Gastrocnemius medialis (tissue), 4 donors: ENCODE data around the gene XPNPEP2. TPM values are rescaled to one million over a fixed set of nuclear protein-coding genes. Genes with fewer than 3 reads are reported as not detected.

Experiments
- ATAC-seq, 2 donors: fragments of 150-250 bp; one replicate each; pipeline ENCODE4 v1.9.1; 2016
- DNase-seq, 2 donors: peaks; one replicate each; pipeline ENCODE4 v3.0.0-alpha.2; 2019
- H3K27ac ChIP-seq, 4 donors: fragments of 200-600 bp; sonication (generic); 1 replicate in 1 of 4; 2 replicates in 3 of 4; pipeline ENCODE4 v1.5.1; 2016 to 2018; ENCODE audit warnings: mild to moderate bottlenecking in 2 of 4, moderate library complexity in 1 of 4
- H3K27me3 ChIP-seq, 3 donors: fragments of 200-600 bp; sonication (generic) in 2 of 3; 1 replicate in 1 of 3; 2 replicates in 2 of 3; pipeline versions ENCODE4 v1.5.1 to v1.6.0; 2016 to 2019; ENCODE audit warnings: mild to moderate bottlenecking in 1 of 3, moderate library complexity in 1 of 3
- H3K36me3 ChIP-seq, 2 donors: fragments of 200-600 bp; sonication (generic) in 1 of 2; one replicate each; pipeline ENCODE4 v1.5.1; 2017 to 2018
- H3K4me1 ChIP-seq, 2 donors: fragments of 200-600 bp; sonication (generic) in 1 of 2; one replicate each; pipeline ENCODE4 v1.5.1; 2016 to 2017; ENCODE audit warnings: mild to moderate bottlenecking in 2 of 2
- H3K4me3 ChIP-seq, 4 donors: fragments of 200-600 bp; sonication (generic) in 3 of 4; 1 replicate in 1 of 4; 2 replicates in 3 of 4; pipeline ENCODE4 v1.5.1; 2016 to 2019; ENCODE audit warnings: mild to moderate bottlenecking in 2 of 4
- H3K9me3 ChIP-seq, 3 donors: fragments of 200-600 bp; sonication (generic) in 2 of 3; 1 replicate in 1 of 3; 2 replicates in 2 of 3; pipeline ENCODE4 v1.5.1; 2016 to 2019
- POLR2A ChIP-seq, 2 donors: fragments of 450-650 bp; IDR thresholded peaks; one replicate each; pipeline ENCODE4 v1.6.1; 2017; ENCODE audit warnings: antibody characterized with exemption in 2 of 2, mild to moderate bottlenecking in 2 of 2, moderate library complexity in 2 of 2
- in situ Hi-C, 4 donors: fragments of 200-750 bp; cut with MboI; loops; one replicate each; pipeline versions ENCODE4 v1.15.0 to v1.8.0; 2017; ENCODE audit warnings: low sequenced_read_pairs in 4 of 4
- intact Hi-C: fragments of 100-400 bp; cut with DNase I; formaldehyde crosslinking; loops from one replicate; pipeline ENCODE4 v1.15.1; 2023; ENCODE audit warnings: low total_unique reads
- total RNA-seq, 4 donors: library from RNA; depleted of rRNA; stranded (reverse); fragments of >200 nt; gene quantifications; one replicate each; pipeline versions ENCODE4 v1.1.0 to v1.2.3, GENCODE V29; 2016
- TF ChIP-seq, protein P1 (sequence below), 5 experiments: fragments of 450-650 bp in 3 of 5; fragments of 200-600 bp in 2 of 5; sonication (generic) in 2 of 5; IDR thresholded peaks in 4 of 5; conservative IDR thresholded peaks in 1 of 5; 1 replicate in 4 of 5; 2 replicates in 1 of 5; pipeline ENCODE4 v1.5.1; 2016 to 2019; ENCODE audit warnings: antibody characterized with exemption in 5 of 5, mild to moderate bottlenecking in 3 of 5, moderate library complexity in 3 of 5

XPNPEP2 gene
- total RNA-seq, 4 donors from 2014 or later: 0.15 to 2.0 (median 0.87) TPM

DNA sequence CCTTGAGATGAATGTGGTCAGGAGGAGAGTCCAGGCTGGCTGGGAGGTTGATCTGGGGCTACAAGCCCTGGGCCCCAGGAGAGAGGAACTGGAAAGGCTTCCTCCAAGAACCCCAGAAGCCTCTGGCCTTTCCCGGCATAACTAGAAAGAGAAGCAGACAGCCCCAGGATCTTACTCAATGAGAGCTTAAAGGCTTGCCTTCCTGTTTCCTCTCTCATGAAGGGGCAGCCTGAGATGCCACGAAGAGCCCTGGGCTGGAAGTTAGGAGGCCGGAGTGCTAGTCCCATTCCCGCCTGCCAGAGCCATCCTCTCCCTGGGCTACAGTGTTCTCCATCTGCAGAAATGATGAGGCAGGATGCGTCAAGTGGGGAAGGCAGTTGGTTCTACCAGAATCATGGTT lies 20.1 kb upstream of the XPNPEP2 start:
- in situ Hi-C loops (no loop called here), intact Hi-C loops (no loop called here)
- Histone ChIP-seq H3K36me3 (no peaks in the 10 kb centered on the region), H3K9me3 (no peaks in the 10 kb centered on the region), H3K4me3 (no peak overlapping the region), H3K27ac (peak overlapping the region in 1 of 4 donors; percentile 35), H3K27me3 (no peaks in the 10 kb centered on the region), H3K4me1 (peaks cover 0 to 5% of the 10 kb centered on the region in 2 donors)
- DNase-seq (no peak), ATAC-seq (no peak)
- no peak for TF ChIP-seq POLR2A (IDR thresholded peaks at IDR 0.05)
- TF ChIP-seq, protein P1, sequence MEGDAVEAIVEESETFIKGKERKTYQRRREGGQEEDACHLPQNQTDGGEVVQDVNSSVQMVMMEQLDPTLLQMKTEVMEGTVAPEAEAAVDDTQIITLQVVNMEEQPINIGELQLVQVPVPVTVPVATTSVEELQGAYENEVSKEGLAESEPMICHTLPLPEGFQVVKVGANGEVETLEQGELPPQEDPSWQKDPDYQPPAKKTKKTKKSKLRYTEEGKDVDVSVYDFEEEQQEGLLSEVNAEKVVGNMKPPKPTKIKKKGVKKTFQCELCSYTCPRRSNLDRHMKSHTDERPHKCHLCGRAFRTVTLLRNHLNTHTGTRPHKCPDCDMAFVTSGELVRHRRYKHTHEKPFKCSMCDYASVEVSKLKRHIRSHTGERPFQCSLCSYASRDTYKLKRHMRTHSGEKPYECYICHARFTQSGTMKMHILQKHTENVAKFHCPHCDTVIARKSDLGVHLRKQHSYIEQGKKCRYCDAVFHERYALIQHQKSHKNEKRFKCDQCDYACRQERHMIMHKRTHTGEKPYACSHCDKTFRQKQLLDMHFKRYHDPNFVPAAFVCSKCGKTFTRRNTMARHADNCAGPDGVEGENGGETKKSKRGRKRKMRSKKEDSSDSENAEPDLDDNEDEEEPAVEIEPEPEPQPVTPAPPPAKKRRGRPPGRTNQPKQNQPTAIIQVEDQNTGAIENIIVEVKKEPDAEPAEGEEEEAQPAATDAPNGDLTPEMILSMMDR (IDR thresholded peaks at IDR 0.05 in 4 of 5, conservative IDR thresholded peaks at IDR 0.05 in 1 of 5): no peak

DNA sequence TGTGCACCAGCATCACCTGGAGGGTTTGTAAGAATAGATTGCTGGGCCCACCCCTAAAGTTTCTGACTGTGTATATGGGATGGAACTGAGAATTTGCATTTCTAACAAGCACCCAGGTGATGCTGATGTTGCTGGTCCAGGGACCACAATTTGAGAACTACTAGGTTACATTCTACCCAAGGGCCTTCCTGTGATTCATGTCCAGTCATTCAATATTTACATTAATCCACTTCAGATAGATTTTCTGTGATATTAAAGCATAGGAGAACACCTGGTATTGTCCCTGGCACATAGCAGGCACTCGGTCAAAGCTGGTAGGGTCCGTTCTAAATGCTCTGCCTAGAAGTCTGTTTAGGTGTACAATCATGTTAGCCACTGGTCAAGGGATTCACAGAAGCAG lies 19.5 kb upstream of the XPNPEP2 start:
- ATAC-seq (no peak), DNase-seq (no peak)
- Histone ChIP-seq H3K27me3 (no peaks in the 10 kb centered on the region), H3K4me3 (no peak overlapping the region), H3K36me3 (no peaks in the 10 kb centered on the region), H3K9me3 (no peaks in the 10 kb centered on the region), H3K4me1 (peaks cover 0 to 5% of the 10 kb centered on the region in 2 donors), H3K27ac (no peak overlapping the region)
- TF ChIP-seq, protein P1 (IDR thresholded peaks at IDR 0.05 in 4 of 5, conservative IDR thresholded peaks at IDR 0.05 in 1 of 5): no peak
- TF ChIP-seq POLR2A (IDR thresholded peaks at IDR 0.05): no peak
- in situ Hi-C loops (no loop called here), intact Hi-C loops (no loop called here)

DNA sequence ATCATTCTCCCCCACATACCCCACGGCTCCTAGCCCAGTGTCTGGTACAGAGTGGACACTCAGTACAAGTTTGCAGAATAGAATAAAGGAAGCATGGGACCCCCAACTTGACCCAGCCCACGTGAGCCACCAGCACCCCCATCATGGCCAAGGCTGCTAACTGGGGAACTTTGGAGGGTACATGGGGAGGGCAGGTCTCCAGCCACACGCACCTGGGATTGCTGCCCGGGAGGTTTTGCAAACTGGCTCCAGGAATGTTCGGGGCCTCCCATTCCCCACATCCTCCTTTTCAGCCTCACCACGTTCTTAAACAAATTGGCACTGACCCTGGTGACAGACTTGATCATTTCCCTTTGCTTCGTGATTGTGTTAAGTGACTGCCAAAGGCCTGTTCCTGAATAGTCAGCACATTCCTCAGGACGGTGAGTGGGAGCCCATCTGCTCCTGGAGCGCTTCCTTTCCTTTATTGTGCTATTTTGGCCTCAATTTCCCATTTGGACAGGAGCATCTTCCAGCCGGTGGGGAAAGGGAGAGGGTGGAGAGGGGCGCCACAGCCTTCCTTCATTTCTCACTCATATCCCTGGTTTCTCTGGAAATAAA lies 18.7 kb upstream of the XPNPEP2 start:
- no peak for TF ChIP-seq POLR2A (IDR thresholded peaks at IDR 0.05)
- TF ChIP-seq, protein P1 (IDR thresholded peaks at IDR 0.05 in 4 of 5, conservative IDR thresholded peaks at IDR 0.05 in 1 of 5): no peak
- no peak for DNase-seq
- no peaks in the 10 kb centered on the region for H3K9me3 ChIP-seq
- H3K36me3 ChIP-seq: no peaks in the 10 kb centered on the region
- intact Hi-C loops (no loop called here), in situ Hi-C loops (loop anchor here in 3 of 4 donors (5.0 to 10.0 kb wide), 3 partner anchors 83 to 115 kb away; no protein-coding TSS in a partner anchor)
- no peak overlapping the region for H3K4me3 ChIP-seq
- no peak overlapping the region for H3K27ac ChIP-seq
- H3K4me1 ChIP-seq: peaks cover 0 to 5% of the 10 kb centered on the region in 2 donors
- no peak for ATAC-seq
- H3K27me3 ChIP-seq: no peaks in the 10 kb centered on the region

DNA sequence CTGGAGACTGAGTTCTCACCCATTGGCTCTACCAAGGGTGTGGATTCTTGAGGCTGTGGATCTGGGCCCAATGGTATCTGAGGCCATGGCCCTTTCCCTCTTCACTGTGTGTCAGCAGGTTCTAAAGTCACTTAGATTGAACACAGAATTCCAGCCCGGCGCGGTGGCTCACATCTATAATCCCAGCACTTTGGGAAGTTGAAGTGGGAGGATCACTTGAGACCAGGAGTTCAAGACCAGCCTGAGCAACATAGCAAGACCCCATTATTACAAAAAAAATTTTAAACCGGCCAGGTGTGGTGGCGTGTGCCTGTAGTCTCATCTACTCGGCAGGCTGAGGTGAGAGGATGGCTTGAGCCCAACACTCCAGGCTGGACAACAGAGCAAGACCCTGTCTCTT lies 18.0 kb upstream of the XPNPEP2 start:
- Histone ChIP-seq H3K9me3 (no peaks in the 10 kb centered on the region), H3K4me1 (peaks cover 0 to 5% of the 10 kb centered on the region in 2 donors), H3K27ac (no peak overlapping the region), H3K36me3 (no peaks in the 10 kb centered on the region), H3K4me3 (no peak overlapping the region), H3K27me3 (no peaks in the 10 kb centered on the region)
- intact Hi-C loops: no loop called here
- TF ChIP-seq, protein P1 (IDR thresholded peaks at IDR 0.05 in 4 of 5, conservative IDR thresholded peaks at IDR 0.05 in 1 of 5): no peak
- TF ChIP-seq POLR2A (IDR thresholded peaks at IDR 0.05): no peak
- DNase-seq (no peak), ATAC-seq (no peak)
- in situ Hi-C loops: loop anchor here in 3 of 4 donors (5.0 to 10.0 kb wide), 3 partner anchors 83 to 116 kb away; no protein-coding TSS in a partner anchor
